Adipocyte (in vitro differentiated cells): ENCODE data around the gene AMBP.

Experiments used
- DNase-seq: peaks from one replicate; pipeline ENCODE4 v3.0.0-alpha.2; 2015; ENCODE audit warnings: low read depth
- H3K27me3 ChIP-seq: replicated peaks from 2 replicates; pipeline ENCODE4 v1.7.0; 2013; ENCODE audit warnings: mild to moderate bottlenecking, low read length, moderate library complexity; ENCODE audit not compliant: control insufficient read depth, insufficient read depth
- H3K36me3 ChIP-seq: 2 replicates; pipeline ENCODE4 v1.7.0; 2013; ENCODE audit warnings: low read length, mild to moderate bottlenecking, moderate library complexity; ENCODE audit not compliant: control insufficient read depth, insufficient read depth, severe bottlenecking
- H3K4me1 ChIP-seq: 2 replicates; pipeline ENCODE4 v1.7.0; 2013; ENCODE audit warnings: mild to moderate bottlenecking, low read length, moderate library complexity; ENCODE audit not compliant: control insufficient read depth, insufficient read depth
- H3K4me3 ChIP-seq: 2 replicates; pipeline ENCODE4 v1.7.0; 2013; ENCODE audit warnings: mild to moderate bottlenecking, low read length, moderate library complexity
- H3K9ac ChIP-seq: 2 replicates; pipeline ENCODE4 v1.7.0; 2013; ENCODE audit warnings: mild to moderate bottlenecking, low read length, moderate library complexity
- H3K9me3 ChIP-seq: 2 replicates; pipeline ENCODE4 v1.7.0; 2013; ENCODE audit warnings: mild to moderate bottlenecking, low read length, moderate library complexity; ENCODE audit not compliant: control insufficient read depth

AMBP gene

DNA sequence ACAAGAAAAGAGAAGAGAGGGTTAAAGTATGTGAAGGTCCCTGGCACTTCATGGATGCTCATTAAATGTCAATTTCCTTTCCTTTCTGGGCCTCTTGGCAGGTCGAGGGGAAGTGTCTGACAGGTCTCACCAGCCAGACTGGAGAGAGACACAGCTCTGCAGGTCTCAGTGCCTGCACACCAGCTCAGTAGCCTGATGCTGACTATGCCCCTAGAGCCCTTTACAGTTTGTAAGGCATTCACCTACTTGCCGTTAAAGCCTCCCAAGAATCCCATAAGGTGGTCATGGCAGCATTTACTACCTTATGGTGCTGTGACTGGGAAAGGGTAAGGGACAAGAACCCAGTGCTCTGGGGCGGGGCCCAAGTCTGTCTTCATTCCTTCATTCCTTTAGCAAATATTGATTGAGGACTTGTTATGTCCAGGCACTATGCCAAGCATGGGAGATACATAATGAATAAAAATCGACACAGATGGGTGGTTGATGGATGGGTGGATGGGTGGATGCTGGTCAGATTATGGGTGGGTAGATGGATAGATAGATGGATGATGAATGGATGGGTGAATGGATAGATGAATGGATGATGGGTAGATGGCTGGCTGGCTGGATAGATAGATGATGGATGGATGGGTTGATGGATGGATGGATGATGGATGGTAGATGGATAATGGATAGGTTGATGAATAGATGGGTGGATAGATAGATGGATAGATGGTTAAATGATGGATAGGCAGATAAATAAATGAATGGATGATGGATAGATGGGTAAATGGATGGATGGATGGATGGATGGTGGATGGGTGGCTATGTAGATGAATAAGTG is 42.3 kb upstream of the AMBP start:
- no peak for DNase-seq
- Histone ChIP-seq H3K27me3 (peaks cover 56% of the 10 kb centered on the region), H3K36me3 (no peaks in the 10 kb centered on the region), H3K4me3 (no peak overlapping the region), H3K9me3 (no peaks in the 10 kb centered on the region), H3K9ac (no peak overlapping the region), H3K4me1 (peaks cover 25% of the 10 kb centered on the region)

DNA sequence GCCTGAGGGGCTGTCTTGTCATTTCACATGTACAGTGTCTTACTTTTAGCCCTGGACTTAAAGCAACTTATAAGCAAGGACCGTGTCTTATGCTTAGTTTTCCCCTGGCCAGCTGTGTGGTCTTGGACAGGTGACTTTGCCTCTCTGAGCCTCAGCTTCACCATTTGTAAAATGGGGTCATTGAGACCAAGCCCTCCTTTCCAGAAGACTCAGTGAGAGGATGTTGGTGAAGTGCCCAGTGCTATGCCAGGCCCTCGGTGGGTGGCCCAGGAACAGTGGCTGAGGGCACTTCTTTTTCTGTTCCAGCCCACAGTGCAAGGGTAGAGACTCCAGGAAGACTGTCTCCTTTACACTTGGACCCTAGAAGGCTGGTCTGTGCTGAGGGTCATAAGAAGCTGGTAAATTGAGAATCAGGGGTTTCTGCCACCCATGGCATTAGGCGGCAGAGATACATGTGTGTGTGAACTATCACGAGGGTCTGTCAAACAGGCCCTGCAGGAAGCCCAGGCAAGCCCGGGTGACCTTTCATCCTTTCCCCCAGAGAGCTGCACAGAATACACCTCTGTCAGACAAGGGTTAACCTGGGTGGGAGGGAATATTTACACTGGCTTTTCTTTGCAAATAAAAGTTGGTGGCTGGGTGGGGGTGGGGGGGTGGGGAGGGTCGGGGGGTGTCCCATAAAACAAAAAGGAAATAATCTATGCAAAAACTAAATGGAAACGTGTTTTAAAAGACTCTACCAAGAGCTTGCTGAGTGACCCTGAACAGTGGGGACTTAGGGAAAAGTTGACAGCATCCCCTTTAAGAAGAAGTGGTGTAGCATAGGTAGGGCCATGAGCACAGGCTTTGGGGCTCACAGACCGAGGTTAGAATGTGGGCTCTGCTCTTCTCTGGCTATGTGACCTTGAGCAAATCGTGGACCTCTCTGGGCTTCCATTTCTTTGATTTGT is 41.4 kb upstream of the AMBP start:
- peaks cover 22% of the 10 kb centered on the region for H3K4me1 ChIP-seq
- no peak overlapping the region for H3K9ac ChIP-seq
- DNase-seq, result no peak
- H3K9me3 ChIP-seq, result no peaks in the 10 kb centered on the region
- H3K4me3 ChIP-seq, result no peak overlapping the region
- H3K36me3 ChIP-seq, result no peaks in the 10 kb centered on the region
- H3K27me3 ChIP-seq, result peaks cover 49% of the 10 kb centered on the region

DNA sequence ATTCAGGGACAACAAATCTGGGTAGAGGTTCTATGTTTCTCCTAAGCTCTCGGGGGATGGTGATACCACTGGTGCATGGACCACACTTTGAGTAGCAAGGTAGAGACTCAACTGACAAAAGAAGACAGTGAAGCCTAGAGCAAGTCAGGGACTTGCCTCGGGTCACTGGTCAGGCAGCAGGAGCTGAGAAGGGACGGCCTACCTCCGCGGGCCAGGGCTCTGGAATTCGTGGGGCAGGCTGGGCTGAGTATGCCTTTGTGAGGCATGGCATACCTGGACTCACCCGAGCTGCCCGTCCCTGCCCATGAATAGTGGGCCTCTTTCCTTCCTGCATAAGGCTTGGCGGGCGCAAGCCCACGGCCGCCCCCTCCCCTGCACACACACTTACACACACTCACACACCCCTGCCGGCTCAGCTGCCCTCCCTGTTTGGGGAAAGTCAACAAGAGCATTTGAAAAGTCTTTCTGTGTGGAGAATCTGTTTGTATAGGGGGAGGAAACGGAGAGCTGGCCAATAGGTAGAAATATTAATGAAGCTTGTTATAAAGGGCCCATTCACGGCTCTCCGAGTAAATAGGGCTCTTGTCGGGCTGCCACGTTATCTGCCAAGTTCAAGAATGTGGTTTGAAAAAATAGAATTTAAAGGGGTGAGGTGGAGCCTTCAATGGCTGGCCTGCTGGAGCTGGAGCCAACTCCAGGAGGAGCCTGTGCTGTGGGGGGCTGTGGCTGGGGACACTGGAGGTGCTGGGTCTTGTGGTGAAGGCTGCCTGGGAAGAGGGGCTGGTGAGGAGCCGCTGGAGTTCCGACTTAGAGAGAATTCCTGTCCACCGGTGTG is 40.1 kb upstream of the AMBP start:
- DNase-seq, result no peak
- Histone ChIP-seq H3K9me3 (no peaks in the 10 kb centered on the region), H3K4me3 (no peak overlapping the region), H3K36me3 (no peaks in the 10 kb centered on the region), H3K4me1 (peaks cover 24% of the 10 kb centered on the region), H3K9ac (no peak overlapping the region), H3K27me3 (peaks cover 45% of the 10 kb centered on the region)

DNA sequence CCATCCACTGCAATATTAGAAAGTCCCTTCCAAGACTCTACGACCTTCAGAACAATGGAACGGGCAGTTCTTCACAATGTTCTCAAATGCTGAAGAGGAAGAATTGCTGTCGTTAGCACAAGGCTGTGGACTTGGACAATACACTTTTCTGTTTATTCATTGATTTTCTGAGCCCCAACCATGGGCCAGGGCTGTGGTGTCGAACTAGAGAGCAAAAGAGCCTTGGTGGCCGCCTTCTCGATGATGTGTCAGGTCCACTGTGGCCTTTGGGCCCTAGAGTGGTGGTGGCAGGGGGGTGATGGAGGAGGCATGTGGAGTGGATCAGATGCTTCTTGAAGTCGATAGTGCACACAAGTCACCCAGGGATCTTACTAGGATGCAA is 39.5 kb upstream of the AMBP start:
- no peaks in the 10 kb centered on the region for H3K36me3 ChIP-seq
- H3K4me1 ChIP-seq, result peaks cover 30% of the 10 kb centered on the region
- no peaks in the 10 kb centered on the region for H3K9me3 ChIP-seq
- peaks cover 45% of the 10 kb centered on the region for H3K27me3 ChIP-seq
- H3K4me3 ChIP-seq, result no peak overlapping the region
- H3K9ac ChIP-seq, result no peak overlapping the region
- DNase-seq, result no peak

DNA sequence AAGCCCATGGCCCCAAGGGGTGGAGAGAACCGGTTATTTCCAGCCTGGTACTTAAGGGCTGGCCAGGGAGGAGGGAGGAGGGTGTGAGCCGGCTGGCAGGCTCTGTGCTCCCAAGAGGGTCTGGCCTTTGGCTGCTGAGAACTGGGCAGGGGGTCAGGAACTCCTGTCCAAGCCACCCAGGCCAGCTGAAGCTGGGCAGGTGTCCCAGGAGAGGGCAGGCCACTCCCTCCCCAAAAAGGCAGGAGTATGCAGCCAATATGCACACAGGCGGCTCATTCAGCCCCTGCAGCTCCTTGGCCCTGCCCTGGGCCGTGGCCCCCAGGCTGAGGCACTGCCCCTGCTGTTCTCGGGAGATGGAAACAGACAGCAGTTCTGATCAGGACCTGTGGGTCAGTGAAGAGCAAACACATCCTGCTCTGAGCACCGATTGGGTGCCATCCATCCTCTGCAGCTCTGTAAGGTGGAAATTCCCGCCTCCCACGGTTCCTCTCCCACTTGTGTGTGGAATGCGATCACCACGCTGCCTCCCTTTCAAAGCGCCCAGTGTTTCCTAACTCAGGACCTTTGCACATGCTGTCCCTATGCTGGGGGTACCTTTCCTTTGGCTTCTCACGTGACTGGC is 38.1 kb upstream of the AMBP start:
- Histone ChIP-seq H3K27me3 (peaks cover 43% of the 10 kb centered on the region), H3K9ac (no peak overlapping the region), H3K4me1 (peaks cover 41% of the 10 kb centered on the region), H3K4me3 (no peak overlapping the region), H3K36me3 (no peaks in the 10 kb centered on the region), H3K9me3 (no peaks in the 10 kb centered on the region)
- DNase-seq, result no peak

DNA sequence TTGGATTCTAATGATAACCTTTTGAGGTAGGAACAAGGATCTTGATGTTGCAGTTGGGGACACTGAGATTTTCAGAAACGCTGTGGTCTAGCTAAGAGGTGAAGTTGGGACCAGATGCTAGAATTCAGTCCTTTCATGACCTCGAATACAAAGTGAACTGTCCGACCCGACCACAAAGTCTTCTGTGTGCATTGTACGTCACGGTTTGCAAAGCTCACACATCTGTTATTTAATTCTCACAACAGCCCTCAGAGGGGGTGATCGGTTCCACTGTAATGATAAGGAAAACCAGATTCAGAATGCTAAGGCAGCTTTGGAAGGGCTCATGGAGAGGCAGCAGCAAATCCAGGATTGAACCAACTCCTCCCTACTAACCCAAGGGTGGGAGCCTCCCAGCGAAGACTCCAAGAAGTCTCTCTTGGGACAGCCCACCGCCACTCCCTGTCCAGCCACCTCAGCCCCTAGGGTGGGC is 37.6 kb upstream of the AMBP start:
- DNase-seq, result no peak
- H3K4me1 ChIP-seq, result peaks cover 44% of the 10 kb centered on the region

DNA sequence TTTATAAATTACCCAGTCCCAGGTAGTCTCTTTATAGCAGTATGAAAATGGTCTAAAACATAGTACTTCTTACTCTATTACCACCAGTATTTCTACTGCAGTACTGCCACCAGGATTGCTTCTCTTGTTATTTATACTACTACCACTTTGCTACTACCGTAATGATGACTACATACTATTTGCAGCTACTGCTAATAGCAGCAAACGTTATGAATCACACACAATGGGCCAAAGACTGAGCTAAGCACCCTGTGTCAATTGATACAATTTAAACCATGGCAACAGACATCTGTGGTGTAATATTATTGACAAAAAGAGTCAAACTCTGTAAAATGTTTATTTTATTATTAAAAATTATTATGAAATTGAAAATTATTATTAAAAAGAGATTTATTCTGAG is 36.3 kb upstream of the AMBP start:
- Histone ChIP-seq H3K4me3 (no peak overlapping the region), H3K27me3 (peaks cover 26% of the 10 kb centered on the region), H3K4me1 (peaks cover 57% of the 10 kb centered on the region), H3K36me3 (no peaks in the 10 kb centered on the region), H3K9ac (no peak overlapping the region), H3K9me3 (no peaks in the 10 kb centered on the region)
- DNase-seq, result no peak

More for the DNA sequence above, 37.6 kb upstream of the AMBP start:
- no peak overlapping the region for H3K9ac ChIP-seq
- no peak overlapping the region for H3K4me3 ChIP-seq
- no peaks in the 10 kb centered on the region for H3K9me3 ChIP-seq
- peaks cover 38% of the 10 kb centered on the region for H3K27me3 ChIP-seq
- H3K36me3 ChIP-seq, result no peaks in the 10 kb centered on the region

DNA sequence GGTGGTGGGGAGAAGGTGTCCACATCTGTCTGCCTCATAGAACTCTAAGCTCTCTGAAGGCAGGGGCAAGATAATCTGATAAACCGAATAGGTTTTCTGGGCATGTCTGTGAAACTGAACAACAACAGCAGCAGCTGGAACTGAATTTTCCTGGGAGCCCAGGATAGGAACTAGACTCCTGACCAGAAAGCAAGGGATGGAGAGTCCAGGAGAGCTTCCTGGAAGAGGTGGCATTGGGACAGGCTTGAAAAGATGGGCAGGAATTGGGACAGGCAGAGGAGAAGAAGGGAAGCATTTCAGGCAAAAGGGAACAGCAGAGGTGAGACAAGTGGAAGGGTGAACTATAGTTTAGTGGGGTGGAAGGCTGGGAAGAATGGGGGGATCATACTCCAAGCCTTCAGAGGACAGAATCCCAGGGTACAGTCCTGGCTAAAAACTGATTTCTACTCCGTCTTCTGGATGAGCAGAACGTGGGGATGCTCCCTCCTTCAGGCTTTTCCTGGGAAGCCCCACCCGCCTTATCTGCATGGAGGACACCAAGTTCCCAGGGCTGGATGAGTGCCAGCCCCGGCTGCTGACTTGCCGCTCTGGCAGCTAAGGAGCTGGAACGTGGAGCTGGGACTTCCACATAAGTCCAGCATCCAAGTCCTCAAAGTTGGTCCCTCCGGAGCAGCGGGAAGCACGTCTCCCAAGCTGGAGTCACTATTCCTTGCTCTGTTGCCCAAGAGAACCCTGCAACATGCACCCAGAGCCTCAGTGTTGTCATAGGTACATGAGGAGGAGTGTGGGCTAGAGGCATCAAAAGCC is 34.9 kb upstream of the AMBP start:
- Histone ChIP-seq H3K36me3 (no peaks in the 10 kb centered on the region), H3K4me3 (no peak overlapping the region)
- DNase-seq, result no peak

DNA sequence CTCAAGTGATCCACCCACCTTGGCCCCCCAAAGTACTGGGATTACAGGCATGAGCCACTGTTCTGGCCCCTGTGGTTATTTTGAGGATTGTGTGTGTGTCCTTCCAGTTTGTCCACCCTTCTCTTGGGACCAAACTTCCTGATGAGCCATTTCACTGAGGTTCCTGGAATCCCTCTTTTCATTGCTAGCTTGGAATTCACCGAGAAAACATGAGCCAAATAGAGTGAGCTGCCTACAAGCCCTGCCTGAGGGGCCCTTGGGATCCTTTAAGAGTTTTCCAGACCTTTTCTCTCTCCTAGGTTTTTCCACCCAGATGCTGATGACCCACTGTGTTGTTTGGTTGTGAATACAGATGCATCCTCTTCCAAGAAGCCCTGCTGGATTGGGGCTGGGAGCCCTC is 34.2 kb upstream of the AMBP start:
- Histone ChIP-seq H3K36me3 (no peaks in the 10 kb centered on the region), H3K9me3 (no peaks in the 10 kb centered on the region), H3K4me3 (no peak overlapping the region), H3K9ac (peak overlapping the region; percentile 48), H3K4me1 (peaks cover 62% of the 10 kb centered on the region), H3K27me3 (peaks cover 7% of the 10 kb centered on the region)
- DNase-seq, result no peak

More for the DNA sequence above, 34.9 kb upstream of the AMBP start:
- H3K27me3 ChIP-seq, result peaks cover 13% of the 10 kb centered on the region
- peak overlapping the region; percentile 48 for H3K9ac ChIP-seq
- peaks cover 62% of the 10 kb centered on the region for H3K4me1 ChIP-seq
- no peaks in the 10 kb centered on the region for H3K9me3 ChIP-seq

DNA sequence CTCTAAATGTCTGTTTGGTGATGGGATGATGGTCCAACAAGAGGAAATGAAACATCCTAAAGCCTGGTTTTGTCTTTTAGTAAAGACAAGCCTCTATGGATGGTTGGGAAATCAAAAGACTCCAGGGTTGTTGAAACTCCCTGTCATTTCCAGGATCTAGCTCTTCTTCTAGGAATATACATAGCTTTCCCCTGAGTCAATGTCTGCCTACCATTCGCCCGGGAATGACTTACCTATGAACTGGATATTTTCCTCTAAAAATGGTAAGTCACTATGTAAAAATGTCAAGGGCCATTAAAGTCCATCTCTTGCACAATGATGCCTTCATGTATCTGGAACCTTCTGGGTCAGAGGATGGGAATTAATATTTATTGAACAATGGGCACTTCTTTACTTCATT is 32.1 kb upstream of the AMBP start:
- Histone ChIP-seq H3K36me3 (no peaks in the 10 kb centered on the region), H3K4me3 (peak overlapping the region; percentile 12), H3K4me1 (peaks cover 54% of the 10 kb centered on the region), H3K9ac (no peak overlapping the region), H3K9me3 (no peaks in the 10 kb centered on the region), H3K27me3 (no peaks in the 10 kb centered on the region)
- DNase-seq, result peak; percentile 34
